ENCODE measurements around the gene ITGA3.

GRCh38 chr17:50051606-50052005, 4.3 kb upstream of the ITGA3 start:
- TF ChIP-seq CTCF (IDR thresholded peaks at IDR 0.05) (no peak), MAFK (IDR thresholded peaks at IDR 0.05; ENCODE audit: partially characterized antibody) (no peak), POLR2A (IDR thresholded peaks at IDR 0.05; ENCODE audit: low read length) (no peak), CBX8 (IDR thresholded peaks at IDR 0.05) (no peak), POLR2AphosphoS2 (conservative IDR thresholded peaks at IDR 0.05; ENCODE audit: low read length) (no peak), ELK1 (IDR thresholded peaks at IDR 0.05; ENCODE audit: low read depth, low read length) (no peak), REST (IDR thresholded peaks at IDR 0.05) (no peak), TP53 (CRISPR knock-in tag; IDR thresholded peaks at IDR 0.05) (no peak), JUN (IDR thresholded peaks at IDR 0.05) (no peak), PHF8 (IDR thresholded peaks at IDR 0.05; ENCODE audit: borderline replicate concordance, low read depth) (no peak), PBX3 (IDR thresholded peaks at IDR 0.05) (no peak)

Measured in A549 (cell line).